Inflammatory macrophage (primary cell): ENCODE results near the gene KIF5B.
A peak's percentile ranks its signal among the peaks of the same experiment; 100 is the strongest.
"Not testable (repeated sequence)": the region's sequence is repeated elsewhere in the genome, so short reads cannot be mapped to it uniquely, and the experiment has no call there.

Experiments used
- DNase-seq, 2 donors: peaks; one replicate each; pipeline ENCODE4 v3.0.0-alpha.2; 2020 to 2022

KIF5B gene

GRCh38 chr10:32005050-32005449, 51.2 kb downstream of the KIF5B start:
- peak; percentile 58 for DNase-seq

DNA sequence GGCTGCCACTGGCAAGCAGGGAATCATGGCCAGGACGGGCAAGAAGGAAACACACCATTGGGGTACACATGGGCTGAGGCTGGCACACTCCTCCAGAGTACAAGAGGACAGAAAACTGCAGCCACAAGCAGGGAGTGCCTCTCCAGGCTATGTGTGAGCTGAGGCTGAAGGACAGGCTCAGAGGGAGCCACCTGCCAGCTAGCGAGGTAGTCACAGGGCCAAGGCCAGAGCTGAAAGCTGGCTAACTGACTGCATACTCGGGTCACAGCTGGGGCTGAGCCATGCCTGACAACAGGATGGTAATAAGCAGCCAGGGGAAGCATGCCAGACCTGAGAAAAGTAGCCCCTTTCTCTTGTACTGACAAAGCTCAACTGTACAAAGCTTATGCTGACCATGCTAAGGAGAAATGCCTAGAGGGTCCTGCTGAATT, 52.0 kb downstream of the KIF5B start:
- DNase-seq = no peak

DNA sequence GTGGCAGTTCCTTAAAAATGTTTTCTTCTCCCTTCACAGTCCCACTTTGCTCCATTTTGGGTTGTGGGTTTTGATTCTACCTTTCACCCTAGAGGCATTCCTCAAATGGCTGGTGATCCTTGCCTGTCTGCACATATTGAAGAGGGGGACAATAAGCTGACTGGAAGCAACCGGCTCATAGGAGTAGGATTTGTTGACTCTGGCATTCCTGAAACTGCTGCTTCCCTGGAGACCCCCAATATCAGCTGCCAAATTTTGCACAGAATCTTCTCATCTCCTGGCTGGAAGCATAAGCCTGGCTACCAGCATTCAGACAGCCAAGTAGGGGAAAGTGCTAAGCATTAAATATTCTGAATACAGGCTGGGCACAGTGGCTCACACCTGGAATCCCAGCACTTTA, 53.7 kb downstream of the KIF5B start:
- DNase-seq = no peak

GRCh38 chr10:32000937-32001336, 55.3 kb downstream of the KIF5B start:
- DNase-seq = no peak

- DNase-seq = no peak
Observed at GRCh38 chr10:31999836-32000235, 56.4 kb downstream of the KIF5B start.

DNA sequence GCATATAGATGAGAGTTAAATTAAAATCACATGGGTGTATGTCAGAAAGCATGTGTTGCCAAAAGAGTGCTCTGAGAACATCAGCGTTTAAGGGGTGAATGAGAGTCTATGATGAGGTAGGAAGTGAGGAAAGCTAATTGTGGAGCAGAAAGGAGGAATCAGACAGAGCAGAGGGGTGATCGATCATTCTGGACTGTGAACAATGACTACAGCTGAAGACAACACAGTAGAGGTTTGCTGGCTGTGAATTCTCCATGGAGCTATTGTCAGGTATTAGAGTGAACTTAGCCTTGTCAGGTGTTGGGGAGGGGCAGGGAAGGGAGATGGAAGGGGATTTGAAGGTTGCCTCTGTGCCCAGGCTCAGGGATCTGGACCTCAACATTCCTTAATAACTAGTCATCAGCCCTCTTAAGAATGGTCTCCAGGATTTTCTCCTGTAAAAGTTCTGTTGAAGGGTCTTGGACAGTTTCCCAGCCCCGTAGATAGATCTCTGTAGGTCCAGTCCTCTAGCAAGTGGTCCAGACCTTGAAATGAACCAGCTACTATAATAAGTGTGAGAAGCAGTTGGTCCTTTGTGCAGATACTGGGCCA, 57.1 kb downstream of the KIF5B start:
- no peak for DNase-seq

- DNase-seq = no peak
Observed at GRCh38 chr10:31994926-31995325, 61.3 kb downstream of the KIF5B start.

GRCh38 chr10:31990937-31991336, 65.3 kb downstream of the KIF5B start:
- no peak for DNase-seq

DNA sequence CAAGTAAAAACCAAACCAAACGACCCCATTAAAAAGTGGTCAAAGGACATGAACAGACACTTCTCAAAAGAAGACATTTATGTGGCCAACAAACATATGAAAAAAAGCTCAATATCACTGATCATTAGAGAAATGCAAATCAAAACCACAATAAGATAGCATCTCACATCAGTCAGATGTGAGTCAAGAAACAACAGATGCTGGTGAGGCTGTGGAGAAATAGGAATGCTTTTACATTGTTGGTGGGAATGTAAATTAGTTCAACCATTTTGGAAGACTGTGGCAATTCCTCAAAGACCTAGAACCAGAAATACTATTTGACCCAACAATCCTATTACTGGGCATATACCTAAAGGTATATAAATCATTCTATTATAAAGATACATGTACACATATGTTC, 68.4 kb downstream of the KIF5B start:
- not testable (repeated sequence) for DNase-seq

DNA sequence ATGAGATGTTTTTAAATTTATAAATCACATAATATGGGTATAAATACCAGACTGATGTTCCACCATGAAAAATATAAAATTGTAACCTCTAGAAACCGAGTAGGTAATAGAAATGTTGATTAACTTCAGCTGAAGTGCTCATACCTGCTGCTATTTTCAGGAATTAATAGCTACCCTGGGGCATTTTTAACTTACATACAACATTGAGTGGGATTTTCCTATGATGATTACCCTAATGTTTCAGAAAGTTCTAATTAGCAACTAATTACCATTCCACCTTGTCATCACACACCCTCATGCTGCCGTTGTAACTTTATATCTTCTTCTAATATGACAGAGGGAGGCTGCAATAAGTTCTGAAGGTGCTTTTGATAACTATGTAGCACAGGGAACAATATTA, 74.1 kb downstream of the KIF5B start:
- no peak for DNase-seq

DNA sequence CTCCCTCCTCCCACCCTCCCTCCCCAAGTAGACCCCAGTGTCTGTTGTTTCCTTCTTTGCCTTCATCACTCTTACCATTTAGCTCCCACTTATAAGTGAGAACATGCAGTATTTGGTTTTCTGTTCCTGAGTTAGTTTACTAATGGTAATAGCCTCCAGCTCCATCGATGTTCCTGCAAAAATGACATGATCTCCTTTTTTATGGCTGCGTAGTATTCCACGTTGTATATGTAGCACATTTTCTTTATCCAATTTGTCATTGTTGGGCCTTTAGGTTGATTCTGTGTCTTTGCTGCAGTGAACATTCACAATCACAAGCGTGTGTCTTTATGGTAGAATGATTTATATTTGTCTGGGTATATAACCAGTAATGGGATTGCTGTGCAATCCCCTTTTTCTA, 75.8 kb downstream of the KIF5B start:
- no peak for DNase-seq

- not testable (repeated sequence) for DNase-seq
Observed at GRCh38 chr10:31979071-31979470, 77.2 kb downstream of the KIF5B start.

DNA sequence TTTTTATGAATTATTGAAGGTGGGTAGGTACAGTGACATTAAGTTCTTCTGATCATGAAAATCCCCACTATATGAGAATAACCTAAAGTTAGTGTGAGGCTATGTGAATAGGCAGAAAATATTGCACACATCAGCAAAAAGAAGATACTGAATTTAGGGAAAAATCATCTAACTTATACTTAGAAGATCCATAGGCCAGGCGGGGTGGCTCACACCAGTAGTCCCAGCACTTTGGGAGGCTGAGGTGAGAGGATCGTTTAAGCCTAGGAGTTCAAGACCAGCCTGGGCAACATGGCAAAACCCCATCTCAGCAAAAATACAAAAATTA, 78.1 kb downstream of the KIF5B start:
- DNase-seq = no peak

- peak; percentile 77 to 88 for DNase-seq
Observed at GRCh38 chr10:31977440-31978155, 78.6 kb downstream of the KIF5B start.

DNA sequence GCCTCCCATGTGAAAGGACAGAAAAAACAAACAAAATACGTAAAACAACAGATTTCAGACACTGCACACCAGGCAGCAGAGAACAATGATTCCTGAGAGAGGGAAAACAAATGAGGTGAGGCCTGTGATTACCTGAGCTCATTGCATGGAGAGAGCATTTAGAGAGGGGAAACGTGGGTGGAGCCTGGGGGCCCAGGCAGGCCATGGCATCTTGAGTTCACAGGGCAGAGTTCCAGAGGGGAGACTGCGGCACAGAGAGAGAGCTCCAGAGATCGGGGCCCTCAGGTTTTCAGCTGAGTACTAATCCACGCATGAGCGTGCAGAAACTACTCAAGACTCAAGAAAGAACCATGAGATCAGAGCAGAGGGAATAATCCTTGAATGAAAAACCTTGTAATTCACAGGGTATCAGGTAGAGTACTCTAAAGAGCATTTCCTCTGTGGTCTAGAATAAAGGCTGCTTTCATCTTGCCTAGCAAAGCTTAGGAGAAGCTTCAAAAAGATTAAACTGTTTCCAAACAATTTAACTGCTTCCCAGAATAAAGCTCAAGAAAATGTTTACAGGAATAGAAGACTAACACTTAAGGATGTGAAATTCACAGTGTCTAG, 81.0 kb downstream of the KIF5B start:
- no peak for DNase-seq

- peak in 1 of 2 donors; percentile 18 for DNase-seq
Observed at GRCh38 chr10:31974434-31975124, 81.6 kb downstream of the KIF5B start.

DNA sequence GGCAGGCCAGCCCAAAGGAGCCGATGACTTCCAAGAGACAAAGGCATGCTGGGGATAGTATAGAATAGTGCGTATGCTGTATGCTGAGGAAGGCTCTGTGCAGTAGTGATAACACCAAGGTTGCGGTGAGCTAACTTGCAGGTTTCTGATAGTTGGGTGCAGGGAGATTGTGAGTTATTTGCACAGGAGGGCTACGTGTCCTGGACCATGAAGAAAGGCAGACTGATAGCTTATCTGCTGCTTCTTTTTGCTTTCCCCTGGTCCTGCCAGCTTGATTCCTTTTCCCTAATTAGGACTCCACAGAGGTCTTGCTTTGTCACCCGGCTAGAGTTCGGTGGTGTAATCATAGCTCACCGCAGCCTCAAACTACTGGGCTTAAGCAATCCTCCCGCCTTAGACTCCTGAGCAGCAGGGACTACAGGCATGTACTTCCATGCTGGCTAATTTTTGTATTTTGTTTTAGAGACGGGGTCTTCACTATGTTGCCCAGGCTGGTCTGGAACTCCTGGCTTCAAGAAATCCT, 83.6 kb downstream of the KIF5B start:
- peak; percentile 67 to 79 for DNase-seq

DNA sequence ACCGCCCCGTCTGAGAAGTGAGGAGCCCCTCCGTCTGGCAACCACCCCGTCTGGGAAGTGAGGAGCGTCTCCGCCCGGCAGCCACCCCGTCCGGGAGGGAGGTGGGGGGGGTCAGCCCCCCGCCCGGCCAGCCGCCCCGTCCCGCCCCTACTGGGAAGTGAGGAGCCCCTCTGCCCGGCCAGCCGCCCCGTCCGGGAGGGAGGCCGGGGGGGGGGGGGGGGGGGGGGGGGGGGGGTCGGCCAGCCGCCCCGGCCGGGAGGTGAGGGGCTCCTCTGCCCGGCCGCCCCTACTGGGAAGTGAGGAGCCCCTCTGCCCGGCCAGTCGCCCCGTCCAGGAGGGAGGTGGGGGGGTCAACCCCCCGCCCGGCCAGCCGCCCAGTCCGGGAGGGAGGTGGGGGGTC, 86.4 kb downstream of the KIF5B start:
- DNase-seq = not testable (repeated sequence)

GRCh38 chr10:31963589-31963980, 92.6 kb downstream of the KIF5B start:
- DNase-seq = no peak

GRCh38 chr10:31962826-31963588, 93.2 kb downstream of the KIF5B start:
- no peak for DNase-seq

- peak; percentile 74 to 81 for DNase-seq
Observed at GRCh38 chr10:31961277-31962074, 94.7 kb downstream of the KIF5B start.
